ENCODE data around the gene BAX. TPM values are rescaled to one million over a fixed set of nuclear protein-coding genes. Genes with fewer than 3 reads are reported as not detected.
A peak's percentile ranks its signal among the peaks of the same experiment; 100 is the strongest.

BAX gene
- polyA plus RNA-seq, 2 of the 4 experiments (the other 2 are of a cell fraction) = 134 to 299 TPM

DNA sequence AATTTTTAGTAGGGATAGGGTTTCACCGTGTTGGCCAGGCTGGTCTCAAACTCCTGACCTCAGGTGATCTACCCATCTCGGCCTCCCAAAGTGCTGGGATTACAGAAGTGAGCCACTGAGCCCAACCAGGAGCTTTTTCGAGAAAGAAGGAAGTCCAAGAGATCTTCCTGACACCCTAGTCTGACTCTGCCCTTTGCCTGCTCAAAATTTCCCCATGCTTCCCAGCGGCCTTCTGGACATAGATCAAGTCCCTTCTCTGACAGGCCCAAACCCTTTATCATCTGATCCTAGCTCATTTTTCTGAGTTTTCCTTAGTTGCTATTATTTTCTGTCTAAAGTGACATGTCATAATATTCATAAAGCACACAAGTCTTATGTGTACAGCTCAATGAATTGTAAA, 1.5 kb upstream of the BAX start:
- Histone ChIP-seq H3K4me3 (no peak overlapping the region), H3K9me3 (no peaks in the 10 kb centered on the region), H3K4me2 (no peak overlapping the region), H3K27ac (no peak overlapping the region), H3K4me1 (peaks cover 15% of the 10 kb centered on the region)
- 75% methylated on average over 4 of the region's 4 CpGs for WGBS (ENCODE audit: missing lambda C conversion rate)
- CTCF ChIA-PET = interaction anchor here (0.6 to 2.6 kb wide), 9 partner anchors 9 to 346 kb away, joined by 3 to 15 read pairs (median 5); partner anchors contain the start of genes GYS1, NUCB1 and RUVBL2
- POLR2A ChIA-PET = interaction anchor here (0.6 to 1.7 kb wide), 4 partner anchors 11 to 53 kb away, joined by 3 to 4 read pairs (median 3); partner anchors contain the start of genes GYS1, NUCB1 and RUVBL2
- DNase-seq (ENCODE audit: low read depth in 1 of 2, low spot score in 1 of 2) = no peak
- TF ChIP-seq ZC3H11A (IDR thresholded peaks at IDR 0.05) (no peak), POLR2A (IDR thresholded peaks at IDR 0.05; ENCODE audit: low read length) (no peak), MAFK (IDR thresholded peaks at IDR 0.05; ENCODE audit: partially characterized antibody) (no peak), PHF8 (IDR thresholded peaks at IDR 0.05; ENCODE audit: borderline replicate concordance, low read depth) (no peak), HEYL (CRISPR knock-in tag; IDR thresholded peaks at IDR 0.05) (no peak), HOXB13 (CRISPR knock-in tag; IDR thresholded peaks at IDR 0.05; ENCODE audit: low read depth) (no peak), CHD4 (IDR thresholded peaks at IDR 0.05; ENCODE audit: borderline replicate concordance) (no peak), MAZ (IDR thresholded peaks at IDR 0.05; ENCODE audit: borderline replicate concordance, low read depth, low read length) (no peak)
- TF ChIP-seq, protein P1, sequence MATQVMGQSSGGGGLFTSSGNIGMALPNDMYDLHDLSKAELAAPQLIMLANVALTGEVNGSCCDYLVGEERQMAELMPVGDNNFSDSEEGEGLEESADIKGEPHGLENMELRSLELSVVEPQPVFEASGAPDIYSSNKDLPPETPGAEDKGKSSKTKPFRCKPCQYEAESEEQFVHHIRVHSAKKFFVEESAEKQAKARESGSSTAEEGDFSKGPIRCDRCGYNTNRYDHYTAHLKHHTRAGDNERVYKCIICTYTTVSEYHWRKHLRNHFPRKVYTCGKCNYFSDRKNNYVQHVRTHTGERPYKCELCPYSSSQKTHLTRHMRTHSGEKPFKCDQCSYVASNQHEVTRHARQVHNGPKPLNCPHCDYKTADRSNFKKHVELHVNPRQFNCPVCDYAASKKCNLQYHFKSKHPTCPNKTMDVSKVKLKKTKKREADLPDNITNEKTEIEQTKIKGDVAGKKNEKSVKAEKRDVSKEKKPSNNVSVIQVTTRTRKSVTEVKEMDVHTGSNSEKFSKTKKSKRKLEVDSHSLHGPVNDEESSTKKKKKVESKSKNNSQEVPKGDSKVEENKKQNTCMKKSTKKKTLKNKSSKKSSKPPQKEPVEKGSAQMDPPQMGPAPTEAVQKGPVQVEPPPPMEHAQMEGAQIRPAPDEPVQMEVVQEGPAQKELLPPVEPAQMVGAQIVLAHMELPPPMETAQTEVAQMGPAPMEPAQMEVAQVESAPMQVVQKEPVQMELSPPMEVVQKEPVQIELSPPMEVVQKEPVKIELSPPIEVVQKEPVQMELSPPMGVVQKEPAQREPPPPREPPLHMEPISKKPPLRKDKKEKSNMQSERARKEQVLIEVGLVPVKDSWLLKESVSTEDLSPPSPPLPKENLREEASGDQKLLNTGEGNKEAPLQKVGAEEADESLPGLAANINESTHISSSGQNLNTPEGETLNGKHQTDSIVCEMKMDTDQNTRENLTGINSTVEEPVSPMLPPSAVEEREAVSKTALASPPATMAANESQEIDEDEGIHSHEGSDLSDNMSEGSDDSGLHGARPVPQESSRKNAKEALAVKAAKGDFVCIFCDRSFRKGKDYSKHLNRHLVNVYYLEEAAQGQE (IDR thresholded peaks at IDR 0.05) = no peak
- no peak for FAIRE-seq
- no peak for ATAC-seq

DNA sequence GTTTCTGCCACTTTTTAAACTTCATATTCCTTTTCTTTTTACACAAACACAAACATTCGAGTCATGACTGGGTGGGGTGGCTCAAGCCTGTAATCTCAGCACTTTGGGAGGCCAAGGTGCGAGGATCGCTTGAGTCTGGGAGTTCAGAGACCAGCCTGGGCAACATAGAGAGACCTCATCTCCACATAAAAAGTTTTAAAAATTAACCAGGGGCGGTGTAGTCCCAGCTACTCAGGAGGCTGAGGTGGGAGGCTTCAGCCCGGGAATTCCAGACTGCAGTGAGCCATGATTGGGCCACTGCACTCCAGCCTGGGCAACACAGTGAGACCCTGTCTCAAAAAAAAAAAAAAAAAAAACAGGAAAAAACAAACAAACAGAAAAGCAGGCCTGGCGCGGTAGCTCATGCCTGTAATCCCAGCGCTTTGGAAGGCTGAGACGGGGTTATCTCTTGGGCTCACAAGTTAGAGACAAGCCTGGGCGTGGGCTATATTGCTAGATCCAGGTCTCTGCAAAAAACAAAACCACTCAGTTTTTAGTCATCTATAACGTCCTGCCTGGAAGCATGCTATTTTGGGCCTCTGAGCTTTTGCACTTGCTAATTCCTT, 583 bp upstream of the BAX start:
- no peaks in the 10 kb centered on the region for H3K9me3 ChIP-seq
- H3K4me2 ChIP-seq = peak overlapping the region; percentile 97
- H3K4me1 ChIP-seq = peaks cover 15% of the 10 kb centered on the region
- TF ChIP-seq, protein P2, sequence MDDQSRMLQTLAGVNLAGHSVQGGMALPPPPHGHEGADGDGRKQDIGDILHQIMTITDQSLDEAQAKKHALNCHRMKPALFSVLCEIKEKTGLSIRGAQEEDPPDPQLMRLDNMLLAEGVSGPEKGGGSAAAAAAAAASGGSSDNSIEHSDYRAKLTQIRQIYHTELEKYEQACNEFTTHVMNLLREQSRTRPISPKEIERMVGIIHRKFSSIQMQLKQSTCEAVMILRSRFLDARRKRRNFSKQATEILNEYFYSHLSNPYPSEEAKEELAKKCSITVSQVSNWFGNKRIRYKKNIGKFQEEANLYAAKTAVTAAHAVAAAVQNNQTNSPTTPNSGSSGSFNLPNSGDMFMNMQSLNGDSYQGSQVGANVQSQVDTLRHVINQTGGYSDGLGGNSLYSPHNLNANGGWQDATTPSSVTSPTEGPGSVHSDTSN (IDR thresholded peaks at IDR 0.05) = 0 out of 2 replicates have a peak, but pooled peaks have one; percentile 9
- no peak for TF ChIP-seq BHLHE40 (IDR thresholded peaks at IDR 0.05; ENCODE audit: low read depth, low read length)
- WGBS (ENCODE audit: missing lambda C conversion rate) = 50% methylated on average over 11 of the region's 11 CpGs
- FAIRE-seq (no peak), ATAC-seq (peak in 1 of 2 experiments; percentile 20; a peak in 1 of 6 replicates), DNase-seq (ENCODE audit: low read depth in 1 of 2, low spot score in 1 of 2) (no peak)
- peak overlapping the region; percentile 83 for H3K4me3 ChIP-seq
- peak overlapping the region; percentile 96 to 97 for H3K27ac ChIP-seq
- ChIA-PET POLR2A (interaction anchor here (0.6 to 6.5 kb wide), 13 partner anchors 8 to 452 kb away, joined by 3 to 47 read pairs (median 6); partner anchors contain the start of genes DHDH, NUCB1, PPP1R15A and SPHK2), CTCF (interaction anchor here (0.8 to 2.6 kb wide), 15 partner anchors 11 to 164 kb away, joined by 3 to 15 read pairs (median 4); partner anchors contain the start of genes GYS1, HSD17B14, NUCB1 and RUVBL2)

DNA sequence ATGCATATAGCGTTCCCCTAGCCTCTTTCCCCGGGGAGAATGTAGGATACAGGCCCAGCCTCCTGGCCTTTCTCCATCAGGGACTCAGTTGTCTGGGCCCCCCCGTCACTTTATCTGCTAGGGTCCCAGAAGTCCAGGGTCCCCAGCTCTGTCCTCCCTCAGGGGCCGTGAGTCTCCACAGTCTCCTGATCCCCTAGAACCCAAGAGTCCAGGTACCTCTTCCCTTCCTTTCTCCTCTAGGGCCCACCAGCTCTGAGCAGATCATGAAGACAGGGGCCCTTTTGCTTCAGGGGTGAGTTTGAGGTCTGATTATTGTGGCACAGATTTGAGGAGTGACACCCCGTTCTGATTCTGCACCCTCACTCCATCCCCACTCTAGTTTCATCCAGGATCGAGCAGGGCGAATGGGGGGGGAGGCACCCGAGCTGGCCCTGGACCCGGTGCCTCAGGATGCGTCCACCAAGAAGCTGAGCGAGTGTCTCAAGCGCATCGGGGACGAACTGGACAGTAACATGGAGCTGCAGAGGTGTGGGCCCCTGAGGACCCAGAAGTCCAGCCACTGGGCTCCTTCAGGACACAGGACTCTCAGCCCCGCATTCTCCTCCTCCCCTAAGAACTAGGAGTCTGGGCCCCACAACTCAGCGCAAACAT, 758 bp downstream of the BAX start:
- peaks cover 16% of the 10 kb centered on the region for H3K4me1 ChIP-seq
- peak overlapping the region; percentile 97 for H3K4me2 ChIP-seq
- ChIA-PET POLR2A (interaction anchor here (1.4 to 6.5 kb wide), 5 partner anchors 9 to 83 kb away, joined by 6 to 47 read pairs (median 13); partner anchors contain the start of genes NUCB1 and PPP1R15A), CTCF (interaction anchor here (0.7 to 2.6 kb wide), 8 partner anchors 15 to 167 kb away, joined by 3 to 15 read pairs (median 6); partner anchors contain the start of gene NUCB1)
- 52% methylated on average over 16 of the region's 16 CpGs for WGBS (ENCODE audit: missing lambda C conversion rate)
- DNase-seq (ENCODE audit: low read depth in 1 of 2, low spot score in 1 of 2) = no peak
- H3K9me3 ChIP-seq = no peaks in the 10 kb centered on the region
- TF ChIP-seq FOSL2 (IDR thresholded peaks at IDR 0.05) (no peak), FOSL2 (CRISPR knock-in tag; IDR thresholded peaks at IDR 0.05) (no peak), NPAS2 (CRISPR knock-in tag; IDR thresholded peaks at IDR 0.05; ENCODE audit: borderline replicate concordance) (no peak), HOXB13 (CRISPR knock-in tag; IDR thresholded peaks at IDR 0.05; ENCODE audit: low read depth) (no peak), RCOR1 (IDR thresholded peaks at IDR 0.05; ENCODE audit: low read depth, low read length) (no peak), RARB (CRISPR knock-in tag; IDR thresholded peaks at IDR 0.05) (no peak), FOXS1 (CRISPR knock-in tag; IDR thresholded peaks at IDR 0.05) (no peak), POLR2AphosphoS2 (conservative IDR thresholded peaks at IDR 0.05; ENCODE audit: low read length) (no peak), TFCP2L1 (CRISPR knock-in tag; IDR thresholded peaks at IDR 0.05) (no peak), RNF2 (IDR thresholded peaks at IDR 0.05; ENCODE audit: borderline replicate concordance, low read depth) (no peak)
- TF ChIP-seq, protein P3, sequence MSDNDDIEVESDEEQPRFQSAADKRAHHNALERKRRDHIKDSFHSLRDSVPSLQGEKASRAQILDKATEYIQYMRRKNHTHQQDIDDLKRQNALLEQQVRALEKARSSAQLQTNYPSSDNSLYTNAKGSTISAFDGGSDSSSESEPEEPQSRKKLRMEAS (IDR thresholded peaks at IDR 0.05) = no peak
- peak overlapping the region; percentile 83 for H3K4me3 ChIP-seq
- FAIRE-seq = no peak
- peak; percentile 3 to 20; a peak in 1 of 6 replicates for ATAC-seq
- H3K27ac ChIP-seq = peak overlapping the region; percentile 96 to 97
